Left renal cortex interstitium (tissue), 4 donors: Measurements from ENCODE around the gene PROP1. TPM values are rescaled to one million over a fixed set of nuclear protein-coding genes. Genes with fewer than 3 reads are reported as not detected.
"Not testable (repeated sequence)": the region's sequence is repeated elsewhere in the genome, so short reads cannot be mapped to it uniquely, and the experiment has no call there.

Experiments used
- DNase-seq, 4 donors: peaks; one replicate each; pipeline ENCODE4 v3.0.0-alpha.2; 2013; ENCODE audit warnings: low read depth in 4 of 4, low spot score in 2 of 4, missing footprints in 1 of 4
- polyA plus RNA-seq, 4 donors: library from polyadenylated mRNA; unstranded; fragments of 120-200 nt; gene quantifications; one replicate each; pipeline ENCODE4 v1.2.1, GENCODE V29; 2013; ENCODE audit not compliant: insufficient read length in 4 of 4

Gene PROP1
- polyA plus RNA-seq, 4 donors: 0.10 to 0.11 TPM; not detected in 2

- DNase-seq: not testable (repeated sequence)
Observed at GRCh38 chr5:177949656-177950055, 46.4 kb downstream of the PROP1 start.

GRCh38 chr5:177949065-177949464, 47.0 kb downstream of the PROP1 start:
- not testable (repeated sequence) for DNase-seq

GRCh38 chr5:177947912-177948311, 48.1 kb downstream of the PROP1 start:
- not testable (repeated sequence) for DNase-seq

GRCh38 chr5:177945601-177946283, 50.3 kb downstream of the PROP1 start:
- not testable (repeated sequence) for DNase-seq

GRCh38 chr5:177945145-177945544, 50.9 kb downstream of the PROP1 start:
- not testable (repeated sequence) for DNase-seq

- DNase-seq: not testable (repeated sequence)
Observed at GRCh38 chr5:177943805-177944736, 52.0 kb downstream of the PROP1 start.

- not testable (repeated sequence) for DNase-seq
Observed at GRCh38 chr5:177942896-177943295, 53.1 kb downstream of the PROP1 start.

Other genes with a start within 250 kb of the PROP1 start
- 1 to 10 TPM in 1 of 4 donors, under 1 TPM in 3; 0.25 to 1.5 (median 0.67) TPM for gene FAM153A, start 213.3 kb downstream of the PROP1 start, polyA plus RNA-seq
- gene N4BP3, start 117.3 kb upstream of the PROP1 start, polyA plus RNA-seq: 1 to 10 TPM; 4.1 to 5.8 (median 4.9) TPM
- 10 to 100 TPM; 30.8 to 39.6 (median 34.7) TPM for gene RMND5B, start 134.8 kb upstream of the PROP1 start, polyA plus RNA-seq
- 100 to 1,000 TPM in 3 of 4 donors, 10 to 100 TPM in 1; 98.0 to 144 (median 110) TPM for gene NHP2, start 157.6 kb upstream of the PROP1 start, polyA plus RNA-seq
- gene GMCL2, start 191.1 kb upstream of the PROP1 start, polyA plus RNA-seq: under 1 TPM in 2 of 4 donors, not detected in 2; 0.06 TPM
- 100 to 1,000 TPM; 141 to 179 (median 147) TPM for gene HNRNPAB, start 208.3 kb upstream of the PROP1 start, polyA plus RNA-seq
- 100 to 1,000 TPM in 2 of 4 donors, 10 to 100 TPM in 2; 52.0 to 135 (median 93.7) TPM for gene PHYKPL, start 236.6 kb upstream of the PROP1 start, polyA plus RNA-seq